OCI-LY3 (cell line): ENCODE measurements around the gene EID1.
"Not testable (repeated sequence)": the region's sequence is repeated elsewhere in the genome, so short reads cannot be mapped to it uniquely, and the experiment has no call there.

Experiments
- H2AFZ ChIP-seq: fragments of 200-600, 300-600 bp; shearing (Covaris generic); 2 replicates; pipeline ENCODE4 v1.6.0; 2014; ENCODE audit warnings: antibody characterized with exemption, low read depth, low read length
- H3K27ac ChIP-seq: fragments of 200-600, 300-600 bp; sonication (generic); 2 replicates; pipeline ENCODE4 v1.5.1; 2014; ENCODE audit warnings: mild to moderate bottlenecking, low read length, moderate library complexity, mixed read lengths
- H3K27me3 ChIP-seq: fragments of 200-600, 300-600 bp; sonication (generic); 2 replicates; pipeline ENCODE4 v1.6.1; 2014; ENCODE audit warnings: low read depth, low read length, mixed read lengths
- H3K36me3 ChIP-seq: fragments of 200-600, 300-600 bp; sonication (generic); replicated peaks from 2 replicates; pipeline ENCODE3; 2014; ENCODE audit warnings: low read depth, low read length, mixed read lengths
- H3K4me1 ChIP-seq: fragments of 300-600, 200-600 bp; sonication (generic); 2 replicates; pipeline ENCODE4 v1.6.1; 2014; ENCODE audit warnings: low read length, mixed read lengths
- H3K4me2 ChIP-seq: fragments of 200-600, 300-600 bp; sonication (generic); 2 replicates; pipeline ENCODE4 v1.6.1; 2014; ENCODE audit warnings: low read length, mixed read lengths
- H3K4me3 ChIP-seq: fragments of 300-600, 200-600 bp; sonication (generic); 2 replicates; pipeline ENCODE4 v1.5.1; 2014; ENCODE audit warnings: antibody characterized with exemption, mild to moderate bottlenecking, low read length, moderate library complexity
- H3K79me2 ChIP-seq: fragments of 300-600, 200-600 bp; shearing (Covaris generic); 2 replicates; pipeline ENCODE4 v1.6.1; 2014; ENCODE audit warnings: mild to moderate bottlenecking, low read length, mixed read lengths
- H3K9ac ChIP-seq: fragments of 300-600, 200-600 bp; shearing (Covaris generic); 2 replicates; pipeline ENCODE4 v1.6.0; 2014; ENCODE audit warnings: mild to moderate bottlenecking, low read length, moderate library complexity
- H3K9me3 ChIP-seq: fragments of 200-600, 300-600 bp; shearing (Covaris generic); 2 replicates; pipeline ENCODE4 v1.6.1; 2014; ENCODE audit warnings: low read length, mixed read lengths; ENCODE audit not compliant: insufficient read depth
- H4K20me1 ChIP-seq: fragments of 200-600, 300-600 bp; sonication (generic); 2 replicates; pipeline ENCODE4 v1.6.1; 2016; ENCODE audit warnings: low read length, mixed read lengths; ENCODE audit not compliant: insufficient read depth
- EZH2phosphoT487 ChIP-seq: fragments of 200-600 bp; shearing (Covaris generic); IDR thresholded peaks from 2 replicates; pipeline ENCODE4 v1.6.1; 2018; ENCODE audit warnings: antibody characterized with exemption, mixed run types, low read depth
- TF ChIP-seq, protein P1 (sequence below): fragments of 200-600, 300-600 bp; sonication (generic); IDR thresholded peaks from 2 replicates; pipeline ENCODE4 v1.5.1; 2014; ENCODE audit warnings: antibody characterized with exemption, low read length, low read depth

Gene EID1

DNA sequence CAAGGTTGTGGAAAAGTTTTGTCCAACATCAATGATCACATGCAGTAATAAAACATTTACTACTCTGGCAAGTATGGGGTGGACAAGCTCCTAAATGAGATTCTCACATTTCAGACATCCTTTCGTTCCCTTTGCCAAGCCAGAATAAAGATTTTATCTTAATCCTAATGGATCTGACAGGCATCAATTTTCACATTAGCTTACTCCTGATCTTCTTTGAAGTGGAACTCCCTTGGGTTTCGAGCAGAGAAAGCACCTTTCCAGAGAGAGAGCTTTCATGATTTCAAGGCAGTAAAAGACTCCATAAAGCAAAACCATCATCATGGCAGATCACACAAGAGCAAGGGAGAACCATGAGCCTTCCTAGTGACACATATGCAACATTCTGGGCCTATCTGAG lies 27.3 kb upstream of the EID1 start:
- no peaks in the 10 kb centered on the region for H3K4me1 ChIP-seq
- H3K4me2 ChIP-seq = no peak overlapping the region
- H3K4me3 ChIP-seq = no peak overlapping the region
- no peak for TF ChIP-seq EZH2phosphoT487
- TF ChIP-seq, protein P1, sequence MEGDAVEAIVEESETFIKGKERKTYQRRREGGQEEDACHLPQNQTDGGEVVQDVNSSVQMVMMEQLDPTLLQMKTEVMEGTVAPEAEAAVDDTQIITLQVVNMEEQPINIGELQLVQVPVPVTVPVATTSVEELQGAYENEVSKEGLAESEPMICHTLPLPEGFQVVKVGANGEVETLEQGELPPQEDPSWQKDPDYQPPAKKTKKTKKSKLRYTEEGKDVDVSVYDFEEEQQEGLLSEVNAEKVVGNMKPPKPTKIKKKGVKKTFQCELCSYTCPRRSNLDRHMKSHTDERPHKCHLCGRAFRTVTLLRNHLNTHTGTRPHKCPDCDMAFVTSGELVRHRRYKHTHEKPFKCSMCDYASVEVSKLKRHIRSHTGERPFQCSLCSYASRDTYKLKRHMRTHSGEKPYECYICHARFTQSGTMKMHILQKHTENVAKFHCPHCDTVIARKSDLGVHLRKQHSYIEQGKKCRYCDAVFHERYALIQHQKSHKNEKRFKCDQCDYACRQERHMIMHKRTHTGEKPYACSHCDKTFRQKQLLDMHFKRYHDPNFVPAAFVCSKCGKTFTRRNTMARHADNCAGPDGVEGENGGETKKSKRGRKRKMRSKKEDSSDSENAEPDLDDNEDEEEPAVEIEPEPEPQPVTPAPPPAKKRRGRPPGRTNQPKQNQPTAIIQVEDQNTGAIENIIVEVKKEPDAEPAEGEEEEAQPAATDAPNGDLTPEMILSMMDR = no peak
- H3K27me3 ChIP-seq = no peaks in the 10 kb centered on the region
- H2AFZ ChIP-seq = no peak overlapping the region
- H3K9me3 ChIP-seq = no peaks in the 10 kb centered on the region
- no peaks in the 10 kb centered on the region for H3K36me3 ChIP-seq
- H3K9ac ChIP-seq = no peak overlapping the region
- no peak overlapping the region for H3K27ac ChIP-seq
- no peaks in the 10 kb centered on the region for H4K20me1 ChIP-seq
- no peaks in the 10 kb centered on the region for H3K79me2 ChIP-seq

DNA sequence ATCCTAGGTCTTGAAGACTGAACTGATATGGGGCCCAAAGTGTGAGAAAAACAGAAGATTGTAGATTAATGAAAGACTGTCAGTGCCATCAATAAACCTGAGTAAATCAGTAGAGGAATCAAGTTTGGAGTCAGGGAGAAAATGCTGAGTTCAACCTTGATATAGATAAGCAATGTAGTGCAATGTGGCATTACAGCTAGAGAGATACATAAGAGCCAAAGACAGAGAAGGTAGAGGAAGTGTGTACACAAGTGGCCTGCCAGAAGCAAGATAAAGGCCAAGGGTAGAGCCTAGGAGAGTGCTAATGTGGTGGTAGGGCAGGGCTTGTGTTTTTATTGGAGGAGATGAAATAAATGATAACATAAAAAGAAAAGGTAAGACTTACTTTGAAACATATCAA lies 26.0 kb upstream of the EID1 start:
- no peak overlapping the region for H3K9ac ChIP-seq
- H3K27me3 ChIP-seq = no peaks in the 10 kb centered on the region
- no peak overlapping the region for H3K4me3 ChIP-seq
- no peak overlapping the region for H3K27ac ChIP-seq
- H3K4me1 ChIP-seq = no peaks in the 10 kb centered on the region
- H3K4me2 ChIP-seq = no peak overlapping the region
- no peaks in the 10 kb centered on the region for H4K20me1 ChIP-seq
- H3K79me2 ChIP-seq = no peaks in the 10 kb centered on the region
- no peaks in the 10 kb centered on the region for H3K9me3 ChIP-seq
- TF ChIP-seq, protein P1 = no peak
- TF ChIP-seq EZH2phosphoT487 = no peak
- no peak overlapping the region for H2AFZ ChIP-seq
- no peaks in the 10 kb centered on the region for H3K36me3 ChIP-seq

DNA sequence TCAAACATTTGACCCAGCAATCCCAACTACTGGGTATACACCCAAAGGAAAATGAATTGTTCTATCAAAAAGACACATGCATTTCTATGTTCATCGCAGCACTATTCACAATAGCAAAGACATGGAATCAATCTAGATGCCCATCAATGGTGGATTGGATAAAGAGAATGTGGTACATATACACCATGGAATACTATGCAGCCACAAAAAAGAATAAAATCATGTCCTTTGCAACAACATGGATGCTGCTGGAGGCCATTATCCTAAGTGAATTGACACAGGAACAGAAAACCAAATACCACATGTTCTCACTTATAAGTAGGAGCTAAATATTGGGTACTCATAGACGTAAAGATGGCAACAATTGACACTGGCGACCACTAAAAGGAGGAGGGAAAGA lies 23.5 kb upstream of the EID1 start:
- H3K79me2 ChIP-seq, H3K27me3 ChIP-seq, H3K4me2 ChIP-seq, H4K20me1 ChIP-seq, H3K4me3 ChIP-seq, H2AFZ ChIP-seq, H3K9ac ChIP-seq, H3K9me3 ChIP-seq, H3K27ac ChIP-seq, H3K36me3 ChIP-seq: not testable (repeated sequence)
- H3K4me1 ChIP-seq = peaks cover 15% of the 10 kb centered on the region

DNA sequence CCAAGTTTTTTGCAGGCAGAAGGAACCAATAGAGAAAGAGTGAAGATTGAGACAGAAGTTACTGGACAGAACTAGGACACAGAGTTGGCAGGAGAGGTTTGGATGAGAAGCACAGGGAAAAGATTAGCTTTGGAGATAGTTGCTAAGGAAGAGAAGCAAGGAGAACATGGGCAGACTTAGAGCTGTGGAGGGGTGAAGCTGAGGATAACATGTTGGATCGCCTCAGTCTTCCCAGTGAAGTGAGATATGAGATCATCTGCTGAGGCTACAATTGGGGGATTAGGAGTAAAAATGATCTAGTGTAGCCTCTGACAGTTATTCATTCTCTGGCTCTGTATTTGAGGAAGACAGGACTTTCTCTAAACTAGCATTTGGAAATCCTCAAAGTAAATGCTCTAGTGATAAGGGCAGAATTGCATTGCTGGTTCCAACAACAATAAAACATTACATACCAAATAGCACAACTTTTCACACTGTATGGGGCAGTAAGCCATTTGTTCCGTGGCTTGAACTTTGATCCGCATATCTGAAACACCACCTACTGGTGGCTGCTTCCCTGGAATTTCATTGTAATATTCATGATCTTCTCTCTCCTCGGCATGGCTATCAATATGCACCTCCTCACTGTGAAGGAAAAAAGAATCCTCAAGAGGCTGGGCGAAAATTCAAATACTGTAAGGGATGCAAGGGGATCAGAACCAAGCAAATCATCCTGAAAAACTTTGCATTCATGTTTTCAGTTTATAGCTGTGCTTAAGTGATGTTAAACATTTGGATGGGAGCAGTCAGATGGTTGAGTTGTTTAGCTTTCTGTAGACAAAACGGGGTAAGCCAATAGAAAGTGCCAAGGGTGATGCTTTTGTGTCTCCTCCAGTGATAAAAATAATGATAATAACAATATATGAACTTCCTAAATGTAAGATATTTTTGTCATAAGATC lies 22.2 kb upstream of the EID1 start:
- peaks cover 15% of the 10 kb centered on the region for H3K4me1 ChIP-seq
- no peaks in the 10 kb centered on the region for H3K27me3 ChIP-seq
- TF ChIP-seq EZH2phosphoT487 = no peak
- TF ChIP-seq, protein P1 = peak; percentile 25; the same call in 1 of the 2 replicates
- no peaks in the 10 kb centered on the region for H3K79me2 ChIP-seq
- H4K20me1 ChIP-seq = no peaks in the 10 kb centered on the region
- H2AFZ ChIP-seq = 0 out of 2 replicates have a peak overlapping the region, but pooled peaks have one; percentile 12
- no peak overlapping the region for H3K27ac ChIP-seq
- no peak overlapping the region for H3K4me2 ChIP-seq
- no peaks in the 10 kb centered on the region for H3K9me3 ChIP-seq
- H3K4me3 ChIP-seq = no peak overlapping the region
- H3K9ac ChIP-seq = no peak overlapping the region
- no peaks in the 10 kb centered on the region for H3K36me3 ChIP-seq
